WERI-Rb-1 (cell line): Measurements from ENCODE around the gene VEGFB.

Source experiments
- DNase-seq: peaks from one replicate; pipeline ENCODE4 v3.0.0-alpha.2; 2020
- H3K27ac ChIP-seq: fragments of 250-450 bp; sonication (Bioruptor Pico); 2 replicates; pipeline ENCODE4 v1.5.1; 2020; ENCODE audit warnings: mild to moderate bottlenecking, moderate library complexity
- H3K27me3 ChIP-seq: fragments of 250-450 bp; sonication (Bioruptor Pico); 2 replicates; pipeline ENCODE4 v1.5.1; 2021; ENCODE audit warnings: mild to moderate bottlenecking, low read depth, moderate library complexity; ENCODE audit not compliant: insufficient read depth, severe bottlenecking
- H3K36me3 ChIP-seq: fragments of 250-450 bp; sonication (Bioruptor Pico); 2 replicates; pipeline ENCODE4 v1.5.1; 2020; ENCODE audit warnings: mild to moderate bottlenecking, moderate library complexity
- H3K4me3 ChIP-seq: 2 replicates; pipeline ENCODE4 v1.5.1; 2011; ENCODE audit warnings: low read depth, mild to moderate bottlenecking, control low read depth, low read length
- H3K9me3 ChIP-seq: fragments of 250-450 bp; sonication (Bioruptor Pico); 2 replicates; pipeline ENCODE4 v1.5.1; 2021; ENCODE audit warnings: mild to moderate bottlenecking, moderate library complexity; ENCODE audit not compliant: severe bottlenecking
- TF ChIP-seq, protein P1 (sequence below): IDR thresholded peaks from 2 replicates; pipeline ENCODE4 v1.5.1; 2011; ENCODE audit warnings: low read depth, mild to moderate bottlenecking, control low read depth, inconsistent platforms, low read length

Gene VEGFB

DNA sequence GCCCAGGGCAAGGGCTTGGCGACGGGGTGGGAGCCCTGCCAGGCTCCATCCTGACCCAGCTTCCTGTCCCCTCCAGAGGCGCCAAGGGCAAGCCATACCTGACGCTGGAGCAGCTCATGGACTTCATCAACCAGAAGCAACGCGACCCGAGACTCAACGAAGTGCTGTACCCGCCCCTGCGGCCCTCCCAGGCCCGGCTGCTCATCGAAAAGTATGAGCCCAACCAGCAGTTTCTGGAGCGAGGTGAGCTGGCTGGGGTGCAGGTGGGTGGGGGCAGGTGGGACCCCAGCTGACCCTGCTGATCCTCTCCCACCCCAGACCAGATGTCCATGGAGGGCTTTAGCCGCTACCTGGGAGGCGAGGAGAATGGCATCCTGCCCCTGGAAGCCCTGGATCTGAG, 21.9 kb downstream of the VEGFB start:
- no peak for DNase-seq
- Histone ChIP-seq H3K27ac (peak overlapping the region; percentile 33; the same call in 1 of the 2 replicates), H3K27me3 (no peaks in the 10 kb centered on the region), H3K9me3 (no peaks in the 10 kb centered on the region), H3K36me3 (peaks cover 59% of the 10 kb centered on the region), H3K4me3 (no peak overlapping the region)
- TF ChIP-seq, protein P1, sequence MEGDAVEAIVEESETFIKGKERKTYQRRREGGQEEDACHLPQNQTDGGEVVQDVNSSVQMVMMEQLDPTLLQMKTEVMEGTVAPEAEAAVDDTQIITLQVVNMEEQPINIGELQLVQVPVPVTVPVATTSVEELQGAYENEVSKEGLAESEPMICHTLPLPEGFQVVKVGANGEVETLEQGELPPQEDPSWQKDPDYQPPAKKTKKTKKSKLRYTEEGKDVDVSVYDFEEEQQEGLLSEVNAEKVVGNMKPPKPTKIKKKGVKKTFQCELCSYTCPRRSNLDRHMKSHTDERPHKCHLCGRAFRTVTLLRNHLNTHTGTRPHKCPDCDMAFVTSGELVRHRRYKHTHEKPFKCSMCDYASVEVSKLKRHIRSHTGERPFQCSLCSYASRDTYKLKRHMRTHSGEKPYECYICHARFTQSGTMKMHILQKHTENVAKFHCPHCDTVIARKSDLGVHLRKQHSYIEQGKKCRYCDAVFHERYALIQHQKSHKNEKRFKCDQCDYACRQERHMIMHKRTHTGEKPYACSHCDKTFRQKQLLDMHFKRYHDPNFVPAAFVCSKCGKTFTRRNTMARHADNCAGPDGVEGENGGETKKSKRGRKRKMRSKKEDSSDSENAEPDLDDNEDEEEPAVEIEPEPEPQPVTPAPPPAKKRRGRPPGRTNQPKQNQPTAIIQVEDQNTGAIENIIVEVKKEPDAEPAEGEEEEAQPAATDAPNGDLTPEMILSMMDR, result no peak

DNA sequence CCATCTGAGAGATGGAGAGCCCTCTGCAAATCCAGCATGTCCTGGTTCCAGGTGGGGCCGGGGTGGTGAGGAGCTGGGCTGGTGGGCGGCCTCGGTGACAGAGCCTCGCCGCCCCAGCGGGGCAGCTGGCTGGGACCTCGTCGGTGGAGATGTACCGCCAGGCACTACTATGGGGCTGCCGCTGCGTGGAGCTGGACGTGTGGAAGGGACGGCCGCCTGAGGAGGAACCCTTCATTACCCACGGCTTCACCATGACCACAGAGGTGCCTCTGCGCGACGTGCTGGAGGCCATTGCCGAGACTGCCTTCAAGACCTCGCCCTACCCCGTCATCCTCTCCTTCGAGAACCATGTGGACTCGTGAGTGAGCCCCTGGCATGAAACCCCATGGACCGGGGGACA, 24.0 kb downstream of the VEGFB start:
- H3K36me3 ChIP-seq, result peaks cover 76% of the 10 kb centered on the region
- no peaks in the 10 kb centered on the region for H3K9me3 ChIP-seq
- TF ChIP-seq, protein P1, result no peak
- DNase-seq, result no peak
- no peaks in the 10 kb centered on the region for H3K27me3 ChIP-seq
- H3K4me3 ChIP-seq, result no peak overlapping the region
- H3K27ac ChIP-seq, result no peak overlapping the region

DNA sequence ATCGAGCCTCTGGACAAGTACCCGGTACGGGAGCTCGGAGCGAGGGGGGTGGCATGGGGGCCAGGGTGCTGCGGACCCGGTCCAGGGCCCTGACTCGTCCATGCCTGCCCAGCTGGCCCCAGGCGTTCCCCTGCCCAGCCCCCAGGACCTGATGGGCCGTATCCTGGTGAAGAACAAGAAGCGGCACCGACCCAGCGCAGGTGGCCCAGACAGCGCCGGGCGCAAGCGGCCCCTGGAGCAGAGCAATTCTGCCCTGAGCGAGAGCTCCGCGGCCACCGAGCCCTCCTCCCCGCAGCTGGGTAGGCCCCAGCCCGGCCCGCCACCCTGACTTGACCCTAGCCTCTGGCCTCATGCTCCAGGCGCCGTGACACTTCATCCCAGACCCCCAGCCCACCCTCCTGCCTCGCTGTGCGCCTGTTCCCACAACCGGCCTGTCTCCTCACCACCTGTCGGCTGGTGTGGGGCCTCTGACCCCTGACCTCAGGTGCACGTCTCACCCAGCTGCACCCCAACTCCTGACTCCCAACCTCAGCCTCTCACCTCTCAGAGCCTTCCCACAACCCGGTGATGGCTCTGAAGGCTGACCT, 24.7 kb downstream of the VEGFB start:
- TF ChIP-seq, protein P1, result no peak
- DNase-seq, result no peak
- no peaks in the 10 kb centered on the region for H3K27me3 ChIP-seq
- H3K9me3 ChIP-seq, result no peaks in the 10 kb centered on the region
- no peak overlapping the region for H3K27ac ChIP-seq
- H3K36me3 ChIP-seq, result peaks cover 81% of the 10 kb centered on the region
- H3K4me3 ChIP-seq, result no peak overlapping the region

DNA sequence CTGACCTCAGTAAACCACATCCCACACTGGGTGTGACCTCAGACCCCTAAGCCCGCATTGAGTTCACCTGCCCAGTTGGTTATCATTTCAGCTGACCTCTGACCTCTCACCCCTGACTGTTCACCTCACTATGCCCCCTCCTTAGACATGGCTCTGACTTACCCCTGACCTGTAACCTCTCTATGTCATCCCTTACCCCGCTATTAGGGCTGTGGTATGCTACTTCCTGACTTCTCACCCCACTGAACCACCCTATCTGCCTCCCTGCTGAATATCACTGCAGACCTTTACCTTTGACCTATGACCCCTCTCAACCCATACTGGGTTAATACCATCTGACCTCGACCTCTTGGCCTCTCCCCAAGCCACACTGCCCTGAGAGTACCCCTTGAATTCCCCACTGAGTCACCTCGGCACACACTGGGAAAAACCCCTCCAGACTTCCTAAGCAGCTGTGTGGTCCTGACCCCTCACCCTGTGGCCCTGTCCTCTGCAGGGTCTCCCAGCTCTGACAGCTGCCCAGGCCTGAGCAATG, 25.2 kb downstream of the VEGFB start:
- no peak overlapping the region for H3K4me3 ChIP-seq
- H3K27ac ChIP-seq, result no peak overlapping the region
- H3K27me3 ChIP-seq, result no peaks in the 10 kb centered on the region
- no peaks in the 10 kb centered on the region for H3K9me3 ChIP-seq
- H3K36me3 ChIP-seq, result peaks cover 85% of the 10 kb centered on the region
- TF ChIP-seq, protein P1, result no peak
- no peak for DNase-seq

DNA sequence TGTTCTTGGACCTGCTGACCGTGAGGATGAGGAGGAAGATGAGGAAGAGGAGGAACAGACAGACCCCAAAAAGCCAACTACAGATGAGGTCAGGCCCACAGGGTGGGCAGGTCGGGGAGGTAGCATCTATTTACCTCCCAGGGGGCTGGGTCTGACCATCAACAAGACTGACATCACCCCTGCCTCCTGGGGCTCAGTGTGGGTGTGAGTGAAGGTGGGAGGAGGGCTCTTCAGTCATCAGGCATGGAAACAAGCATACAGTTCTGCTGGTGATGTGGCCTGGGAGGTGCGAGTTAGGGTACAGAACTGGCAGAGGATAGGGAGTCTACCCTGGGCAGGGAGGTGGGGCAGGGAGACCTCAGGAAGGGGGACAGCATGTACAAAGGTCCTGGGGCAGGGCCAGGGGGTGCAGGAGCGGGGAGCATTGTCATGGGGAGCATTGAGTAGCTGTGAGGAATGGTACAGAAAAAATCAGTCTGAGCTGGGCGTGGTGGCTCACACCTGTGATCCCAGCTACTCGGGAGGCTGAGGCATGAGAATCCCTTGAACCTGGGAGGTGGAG, 25.8 kb downstream of the VEGFB start:
- H3K4me3 ChIP-seq, result no peak overlapping the region
- DNase-seq, result no peak
- TF ChIP-seq, protein P1, result no peak
- H3K9me3 ChIP-seq, result no peaks in the 10 kb centered on the region
- no peak overlapping the region for H3K27ac ChIP-seq
- H3K27me3 ChIP-seq, result no peaks in the 10 kb centered on the region
- peaks cover 80% of the 10 kb centered on the region for H3K36me3 ChIP-seq
